Liver (tissue), 9 donors: ENCODE measurements around the gene KRTAP13-3. TPM values are rescaled to one million over a fixed set of nuclear protein-coding genes. Genes with fewer than 3 reads are reported as not detected.

Source experiments
- DNase-seq: peaks from one replicate; pipeline ENCODE4 v3.0.0-alpha.2; 2017; ENCODE audit warnings: low spot score
- H3K27ac ChIP-seq, 2 donors: one replicate each; pipeline ENCODE4 v1.7.0; 2013; ENCODE audit warnings: inconsistent platforms in 2 of 2, low read length in 2 of 2, control low read depth in 1 of 2, low read depth in 1 of 2, mild to moderate bottlenecking in 1 of 2
- H3K27me3 ChIP-seq, 4 donors: one replicate each; pipeline versions ENCODE4 v1.6.1 to v1.7.0; 2013; ENCODE audit warnings: low read length in 3 of 4, inconsistent platforms in 1 of 4, mild to moderate bottlenecking in 1 of 4, moderate library complexity in 1 of 4; ENCODE audit not compliant: control insufficient read depth in 4 of 4, insufficient read depth in 4 of 4
- H3K36me3 ChIP-seq, 4 donors: one replicate each; pipeline versions ENCODE4 v1.6.1 to v1.7.0; 2013; ENCODE audit warnings: low read length in 3 of 4, mild to moderate bottlenecking in 3 of 4, low read depth in 1 of 4, moderate library complexity in 1 of 4; ENCODE audit not compliant: control insufficient read depth in 4 of 4, insufficient read depth in 3 of 4
- H3K4me1 ChIP-seq, 4 donors: one replicate each; pipeline versions ENCODE4 v1.6.1 to v1.7.0; 2013; ENCODE audit warnings: low read length in 3 of 4, mild to moderate bottlenecking in 3 of 4, moderate library complexity in 1 of 4; ENCODE audit not compliant: control insufficient read depth in 4 of 4, insufficient read depth in 4 of 4
- H3K4me3 ChIP-seq, 3 donors: one replicate each; pipeline versions ENCODE4 v1.6.1 to v1.7.0; 2013; ENCODE audit warnings: low read length in 3 of 3, control low read depth in 1 of 3, low read depth in 1 of 3, mild to moderate bottlenecking in 1 of 3
- H3K9ac ChIP-seq, 2 donors: one replicate each; pipeline ENCODE4 v1.7.0; 2013; ENCODE audit warnings: low read length in 2 of 2, mild to moderate bottlenecking in 2 of 2, moderate library complexity in 2 of 2, control low read depth in 1 of 2, low read depth in 1 of 2
- H3K9me3 ChIP-seq, 4 donors: one replicate each; pipeline versions ENCODE4 v1.6.1 to v1.7.0; 2013; ENCODE audit warnings: low read length in 3 of 4; ENCODE audit not compliant: control insufficient read depth in 4 of 4
- ATF3 ChIP-seq: IDR thresholded peaks from 2 replicates; pipeline ENCODE4 v1.6.1; 2016; ENCODE audit warnings: antibody characterized with exemption
- CTCF ChIP-seq: fragments of 150-350 bp; IDR thresholded peaks from 2 replicates; pipeline ENCODE4 v1.5.1; 2017; ENCODE audit warnings: improper control_type of control experiment, low read depth, low read length; ENCODE audit not compliant: missing input control
- EGR1 ChIP-seq, 2 donors: IDR thresholded peaks; 2 replicates each; pipeline ENCODE4 v1.6.1; 2016 to 2018; ENCODE audit warnings: antibody characterized with exemption in 2 of 2, low read depth in 2 of 2
- FOXA1 ChIP-seq: IDR thresholded peaks from 2 replicates; pipeline ENCODE4 v1.6.1; 2016; ENCODE audit warnings: antibody characterized with exemption
- FOXA2 ChIP-seq: IDR thresholded peaks from 2 replicates; pipeline ENCODE4 v1.6.1; 2016; ENCODE audit warnings: antibody characterized with exemption
- GABPA ChIP-seq, 2 donors: IDR thresholded peaks in 1 of 2; conservative IDR thresholded peaks in 1 of 2; 2 replicates each; pipeline ENCODE4 v1.6.1; 2016; ENCODE audit warnings: antibody characterized with exemption in 2 of 2, mild to moderate bottlenecking in 1 of 2, moderate library complexity in 1 of 2
- HNF4A ChIP-seq, 2 donors: conservative IDR thresholded peaks; 2 replicates each; pipeline ENCODE4 v1.6.1; 2016; ENCODE audit warnings: antibody characterized with exemption in 2 of 2, mild to moderate bottlenecking in 2 of 2
- HNF4G ChIP-seq: IDR thresholded peaks from 2 replicates; pipeline ENCODE4 v1.6.1; 2016; ENCODE audit warnings: antibody characterized with exemption
- JUND ChIP-seq, 2 donors: IDR thresholded peaks; 2 replicates each; pipeline ENCODE4 v1.6.1; 2016; ENCODE audit warnings: antibody characterized with exemption in 2 of 2
- MAX ChIP-seq: IDR thresholded peaks from 2 replicates; pipeline ENCODE4 v1.6.1; 2016; ENCODE audit warnings: antibody characterized with exemption
- NR2F2 ChIP-seq: IDR thresholded peaks from 2 replicates; pipeline ENCODE4 v1.6.1; 2016; ENCODE audit warnings: antibody characterized with exemption
- RAD21 ChIP-seq, 2 donors: IDR thresholded peaks; 2 replicates each; pipeline ENCODE4 v1.6.1; 2016; ENCODE audit warnings: antibody characterized with exemption in 2 of 2, mild to moderate bottlenecking in 2 of 2
- REST ChIP-seq: IDR thresholded peaks from 2 replicates; pipeline ENCODE4 v1.6.1; 2016; ENCODE audit warnings: antibody characterized with exemption, mild to moderate bottlenecking
- RXRA ChIP-seq, 2 donors: IDR thresholded peaks; 2 replicates each; pipeline ENCODE4 v1.6.1; 2017 to 2018; ENCODE audit warnings: antibody characterized with exemption in 2 of 2, mild to moderate bottlenecking in 1 of 2
- SP1 ChIP-seq: IDR thresholded peaks from 2 replicates; pipeline ENCODE4 v1.6.1; 2018; ENCODE audit warnings: antibody characterized with exemption, mild to moderate bottlenecking
- TAF1 ChIP-seq: conservative IDR thresholded peaks from 2 replicates; pipeline ENCODE4 v1.6.1; 2016; ENCODE audit warnings: antibody characterized with exemption, mild to moderate bottlenecking
- YY1 ChIP-seq: IDR thresholded peaks from 2 replicates; pipeline ENCODE4 v1.6.1; 2016; ENCODE audit warnings: antibody characterized with exemption, mild to moderate bottlenecking
- ZBTB33 ChIP-seq: IDR thresholded peaks from 2 replicates; pipeline ENCODE4 v1.6.1; 2016; ENCODE audit warnings: antibody characterized with exemption
- WGBS: extraction: QIAGEN DNeasy Blood & Tissue Kit; methylation state at CpG from one replicate; pipeline ENCODE4 v1.1.7; 2013; 5-methylcytosine and 5-hydroxymethylcytosine counted together
- polyA plus RNA-seq, 2 donors: library from polyadenylated mRNA; stranded (reverse) in 1 of 2; unstranded in 1 of 2; fragments of 200-250 nt in 1 of 2; fragments of >200 nt in 1 of 2; fragmentation: Nextera tagmentation in 1 of 2; extraction: Ambion mirVana in 1 of 2; gene quantifications; one replicate each; pipeline versions ENCODE4 v1.2.1 to v1.2.3, GENCODE V29; 2013 to 2015
- total RNA-seq, 2 donors: library from RNA; depleted of rRNA; stranded (reverse); fragments of >200 nt; gene quantifications; one replicate each; pipeline ENCODE4 v1.2.3, GENCODE V29; 2014
- donor health status: healthy.
- donor health status: healthy.
- donor health status: healthy.
- donor health status: healthy.
- donor health status: healthy.

Gene KRTAP13-3
- total and polyA plus RNA-seq, 4 donors, result not detected

GRCh38 chr21:30447056-30447455 is 21.3 kb upstream of the KRTAP13-3 start:
- DNase-seq, result no peak
- H3K4me1 ChIP-seq, result no peaks in the 10 kb centered on the region
- no peaks in the 10 kb centered on the region for H3K9me3 ChIP-seq
- no peaks in the 10 kb centered on the region for H3K27me3 ChIP-seq
- no peak for TF ChIP-seq HNF4A (conservative IDR thresholded peaks at IDR 0.05)
- no peak for TF ChIP-seq FOXA2
- TF ChIP-seq GABPA (IDR thresholded peaks at IDR 0.05 in 1 of 2, conservative IDR thresholded peaks at IDR 0.05 in 1 of 2), result no peak
- TF ChIP-seq ATF3, result no peak
- TF ChIP-seq EGR1 (IDR thresholded peaks at IDR 0.05; ENCODE audit: low read depth in 2 of 2), result no peak
- TF ChIP-seq RAD21 (IDR thresholded peaks at IDR 0.05), result no peak
- no peak for TF ChIP-seq HNF4G
- TF ChIP-seq SP1, result no peak
- TF ChIP-seq NR2F2, result no peak
- TF ChIP-seq RXRA (IDR thresholded peaks at IDR 0.05), result no peak
- no peak for TF ChIP-seq REST
- no peak for TF ChIP-seq JUND (IDR thresholded peaks at IDR 0.05)
- TF ChIP-seq YY1, result no peak
- TF ChIP-seq CTCF, result no peak
- TF ChIP-seq ZBTB33, result no peak
- no peak for TF ChIP-seq MAX
- TF ChIP-seq FOXA1, result no peak
- no peak for TF ChIP-seq TAF1
- H3K27ac ChIP-seq, result no peak overlapping the region
- no peaks in the 10 kb centered on the region for H3K36me3 ChIP-seq
- no peak overlapping the region for H3K9ac ChIP-seq
- WGBS, result 61% methylated on average over 4 of the region's 4 CpGs
- H3K4me3 ChIP-seq, result no peak overlapping the region
